Kidney epithelial cell (primary cell): Measurements from ENCODE around the gene PCCA. TPM values are rescaled to one million over a fixed set of nuclear protein-coding genes. Genes with fewer than 3 reads are reported as not detected.

Experiments used
- DNase-seq: peaks from one replicate; pipeline ENCODE4 v3.0.0-alpha.2; 2010; ENCODE audit warnings: low read depth
- H3K27me3 ChIP-seq: 2 replicates; pipeline ENCODE4 v1.6.0; 2011; ENCODE audit warnings: low read length; ENCODE audit not compliant: control insufficient read depth, insufficient read depth
- H3K36me3 ChIP-seq: 2 replicates; pipeline ENCODE4 v1.5.1; 2011; ENCODE audit warnings: low read length; ENCODE audit not compliant: control insufficient read depth, insufficient read depth
- H3K4me3 ChIP-seq: 2 replicates; pipeline ENCODE4 v1.5.1; 2011; ENCODE audit warnings: low read depth, mild to moderate bottlenecking, control low read depth, low read length
- CTCF ChIP-seq: IDR thresholded peaks from 2 replicates; pipeline ENCODE4 v1.5.1; 2011; ENCODE audit warnings: mild to moderate bottlenecking, moderate library complexity, low read length, control low read depth, inconsistent platforms; ENCODE audit not compliant: insufficient read depth, poor library complexity, severe bottlenecking
- total RNA-seq: library from RNA; depleted of rRNA; stranded (reverse); fragments of >200 nt; gene quantifications from 2 replicates; pipeline ENCODE4 v1.2.3, GENCODE V29; 2015

Gene PCCA
- total RNA-seq, 1 donor from 2014 or later = 15.7 TPM

- H3K27me3 ChIP-seq = no peaks in the 10 kb centered on the region
- no peak overlapping the region for H3K4me3 ChIP-seq
- H3K36me3 ChIP-seq = no peaks in the 10 kb centered on the region
- DNase-seq = no peak
- TF ChIP-seq CTCF = no peak
Measured at GRCh38 chr13:100473087-100473486, 384.2 kb downstream of the PCCA start.

GRCh38 chr13:100473501-100474044 is 384.7 kb downstream of the PCCA start:
- DNase-seq = no peak
- H3K4me3 ChIP-seq = no peak overlapping the region
- TF ChIP-seq CTCF = no peak
- H3K27me3 ChIP-seq = no peaks in the 10 kb centered on the region
- no peaks in the 10 kb centered on the region for H3K36me3 ChIP-seq

GRCh38 chr13:100476963-100477362 is 388.1 kb downstream of the PCCA start:
- H3K4me3 ChIP-seq = no peak overlapping the region
- no peaks in the 10 kb centered on the region for H3K36me3 ChIP-seq
- no peak for DNase-seq
- no peaks in the 10 kb centered on the region for H3K27me3 ChIP-seq
- no peak for TF ChIP-seq CTCF

GRCh38 chr13:100478107-100478809 is 389.4 kb downstream of the PCCA start:
- no peak for DNase-seq
- no peaks in the 10 kb centered on the region for H3K36me3 ChIP-seq
- no peaks in the 10 kb centered on the region for H3K27me3 ChIP-seq
- TF ChIP-seq CTCF = no peak
- no peak overlapping the region for H3K4me3 ChIP-seq

- Histone ChIP-seq H3K4me3 (no peak overlapping the region), H3K36me3 (no peaks in the 10 kb centered on the region), H3K27me3 (no peaks in the 10 kb centered on the region)
- no peak for TF ChIP-seq CTCF
- no peak for DNase-seq
Measured at GRCh38 chr13:100480676-100481075, 391.8 kb downstream of the PCCA start.

GRCh38 chr13:100483139-100483538 is 394.2 kb downstream of the PCCA start:
- Histone ChIP-seq H3K4me3 (no peak overlapping the region), H3K36me3 (no peaks in the 10 kb centered on the region), H3K27me3 (no peaks in the 10 kb centered on the region)
- no peak for TF ChIP-seq CTCF
- no peak for DNase-seq
